ENCODE data around the gene GTF3C1.

Gene GTF3C1

DNA sequence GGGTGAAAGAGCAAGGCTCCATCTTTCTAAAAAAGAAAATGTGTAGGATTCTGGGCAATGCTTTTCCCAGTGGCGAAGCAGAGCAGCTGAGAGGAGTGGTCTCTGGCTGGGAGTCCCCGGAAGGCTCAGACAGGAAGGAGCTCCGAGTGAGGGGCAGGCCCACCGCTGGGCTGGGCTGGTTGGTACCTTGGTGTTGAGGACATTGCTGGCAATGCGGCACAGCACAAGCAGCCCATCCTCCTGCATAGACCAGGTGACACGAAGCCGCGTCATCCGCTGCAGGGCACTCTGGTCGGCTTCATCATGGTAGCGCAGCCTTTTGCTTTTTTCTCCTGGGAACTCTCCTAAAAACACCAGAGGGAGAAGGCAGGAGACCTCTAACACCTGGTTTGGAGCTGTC is 63.9 kb downstream of the GTF3C1 start:
- DNase-seq (ENCODE audit: low spot score): no peak

DNA sequence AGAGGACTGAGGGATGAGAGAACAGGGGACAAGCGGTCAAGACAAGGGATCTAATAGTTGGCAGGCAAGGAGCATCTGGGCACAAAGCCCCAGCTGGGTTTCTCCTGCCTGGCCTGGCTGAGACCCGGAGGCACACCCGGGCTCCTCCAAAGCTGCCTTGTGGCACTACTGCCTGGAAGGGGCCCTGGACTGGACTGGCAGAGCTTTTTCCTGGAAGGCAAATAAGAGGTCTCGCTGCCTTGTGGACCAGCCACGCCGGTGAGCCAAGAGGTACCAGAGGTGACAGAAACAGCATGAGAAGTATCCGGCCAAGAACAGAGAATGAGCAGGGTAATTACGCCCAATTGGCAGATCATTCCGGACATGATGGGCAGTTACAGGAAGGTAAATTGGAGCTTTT is 64.6 kb downstream of the GTF3C1 start:
- DNase-seq (ENCODE audit: low spot score): no peak

DNA sequence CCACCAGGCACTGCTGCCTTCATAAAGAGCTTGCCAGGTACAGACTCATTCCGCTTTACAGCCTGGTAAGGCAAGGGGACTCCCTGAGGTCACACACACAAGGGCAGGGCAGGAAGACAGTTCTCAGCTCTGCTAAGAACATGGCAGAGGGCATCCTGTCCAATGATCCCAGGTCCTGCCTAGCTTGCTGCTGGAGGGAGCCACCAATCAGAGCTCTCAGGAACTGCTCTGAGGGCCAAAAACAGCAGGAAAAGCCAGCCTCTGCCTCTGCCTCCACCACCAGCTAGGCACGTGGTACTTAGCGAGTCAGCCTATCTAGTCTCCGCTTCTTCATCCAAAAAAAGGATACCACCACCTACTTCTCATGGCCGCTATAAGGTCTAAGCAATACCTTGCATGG is 66.1 kb downstream of the GTF3C1 start:
- DNase-seq (ENCODE audit: low spot score): no peak

DNA sequence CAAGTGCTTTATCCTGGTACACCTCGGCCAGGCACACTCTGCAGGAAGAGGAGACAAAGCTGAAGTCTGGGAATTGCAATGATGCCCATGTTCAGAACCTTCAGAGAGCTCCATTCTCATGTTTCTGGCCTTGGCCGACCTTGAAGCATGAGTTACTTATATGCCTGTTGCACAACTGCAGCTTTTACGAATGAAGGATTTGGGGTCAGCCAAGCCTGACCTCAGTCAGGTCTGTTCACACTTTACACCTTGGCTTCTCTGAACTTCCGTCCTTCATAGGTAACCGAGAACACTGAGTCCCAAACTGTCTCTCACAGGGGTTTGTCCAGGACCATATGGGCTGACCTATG is 66.7 kb downstream of the GTF3C1 start:
- DNase-seq (ENCODE audit: low spot score): no peak

DNA sequence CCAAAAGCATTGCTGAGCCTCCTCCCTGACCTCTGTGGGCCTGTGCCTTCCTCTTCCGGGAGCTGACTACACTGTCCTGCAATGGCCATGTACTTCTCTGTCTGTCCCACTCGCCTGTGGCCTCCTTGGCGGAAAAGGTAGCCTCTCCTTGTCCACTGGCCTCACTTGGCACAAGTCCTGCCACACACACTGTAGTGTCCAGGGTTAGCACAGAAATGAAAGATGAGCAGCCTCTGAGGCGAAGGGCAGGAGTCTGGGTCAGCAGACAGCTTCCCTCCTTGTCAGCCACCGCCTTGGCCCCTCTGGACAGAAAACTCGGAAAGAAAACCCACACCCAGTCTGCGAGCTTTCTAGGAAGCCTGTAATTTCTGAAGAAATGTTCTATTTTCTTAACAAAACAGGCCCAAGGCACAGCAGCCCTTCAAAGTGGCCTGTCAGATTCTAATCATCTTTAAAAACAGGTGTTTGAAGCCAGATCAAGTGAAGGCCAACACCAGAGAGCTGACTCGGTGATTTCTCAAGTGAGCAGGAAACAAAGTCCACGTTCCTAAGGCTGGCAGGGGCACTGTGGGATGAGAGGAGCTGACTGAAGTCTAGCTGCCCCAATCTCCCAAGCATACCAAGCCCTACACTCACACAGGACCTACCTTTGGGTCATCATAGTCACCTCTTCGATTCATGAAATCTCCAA is 67.2 kb downstream of the GTF3C1 start:
- DNase-seq (ENCODE audit: low spot score): no peak

DNA sequence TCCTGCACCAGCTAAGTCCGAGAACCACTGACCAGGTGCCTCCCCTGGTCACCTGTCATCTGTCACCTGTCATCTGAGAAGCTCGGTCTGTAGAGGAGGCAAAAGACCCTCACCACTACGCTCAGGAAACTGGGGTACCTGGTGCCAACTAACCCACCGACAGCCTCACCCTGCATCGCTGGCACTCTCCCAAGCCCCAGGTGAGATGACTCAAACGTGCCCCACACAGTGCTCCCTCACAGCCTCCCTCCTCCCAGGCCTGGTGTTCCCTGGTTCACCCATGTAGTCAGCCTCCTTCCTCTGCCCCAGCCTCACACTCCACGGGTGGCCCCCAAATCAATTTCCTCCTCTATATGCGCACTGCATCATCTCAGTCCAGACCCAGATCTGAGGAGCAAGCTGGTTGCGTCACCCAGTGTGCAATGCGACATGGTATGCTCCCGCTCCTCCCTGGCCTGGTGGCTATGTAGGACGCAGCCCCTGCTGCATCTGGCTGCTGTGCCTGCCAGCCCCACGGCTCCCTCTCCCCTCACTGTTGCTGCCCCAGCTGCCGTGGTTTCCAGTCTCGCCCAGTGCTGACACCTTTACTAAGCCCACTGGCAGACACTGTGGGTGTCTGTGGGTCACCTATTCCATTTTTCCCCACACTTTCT is 68.3 kb downstream of the GTF3C1 start:
- DNase-seq (ENCODE audit: low spot score): no peak

DNA sequence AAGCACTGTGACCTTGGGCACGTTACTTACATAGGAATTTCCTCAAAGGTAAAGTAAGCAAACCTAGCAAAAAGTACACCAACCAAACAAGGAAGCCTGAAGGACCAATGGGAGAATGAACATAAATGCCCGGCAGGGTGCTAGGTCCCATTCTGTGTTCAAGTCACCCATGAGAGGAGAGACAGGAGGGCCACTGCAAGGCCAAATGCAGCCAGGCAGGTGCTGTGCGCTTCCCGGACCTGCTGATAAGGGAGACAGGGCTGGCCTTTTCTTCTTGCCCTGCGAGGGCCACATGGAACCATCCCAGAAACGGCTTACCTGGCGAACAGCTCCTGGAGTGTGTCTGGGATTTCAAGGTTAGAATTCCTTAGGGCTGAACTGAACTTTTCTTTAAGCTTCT is 69.0 kb downstream of the GTF3C1 start:
- no peak for DNase-seq (ENCODE audit: low spot score)

DNA sequence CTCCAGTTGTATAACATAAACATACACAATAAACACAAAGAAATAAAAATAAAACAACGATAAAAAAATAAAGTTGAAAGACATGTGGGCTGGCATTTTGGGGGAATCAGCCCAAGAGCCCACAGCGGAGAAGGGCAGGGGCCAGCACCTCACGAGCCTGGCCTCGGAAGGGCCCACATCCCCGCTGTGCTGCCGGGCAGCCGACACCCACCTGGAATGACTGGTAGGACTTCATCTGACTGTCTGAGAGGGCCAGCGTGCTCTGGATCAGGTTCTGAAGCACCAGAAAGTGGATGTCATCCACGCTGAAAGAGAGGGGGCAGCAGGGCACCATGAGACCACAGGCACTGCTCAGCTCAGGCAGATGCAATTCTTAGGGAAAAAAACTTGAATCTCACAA is 73.5 kb downstream of the GTF3C1 start:
- no peak for DNase-seq (ENCODE audit: low spot score)

DNA sequence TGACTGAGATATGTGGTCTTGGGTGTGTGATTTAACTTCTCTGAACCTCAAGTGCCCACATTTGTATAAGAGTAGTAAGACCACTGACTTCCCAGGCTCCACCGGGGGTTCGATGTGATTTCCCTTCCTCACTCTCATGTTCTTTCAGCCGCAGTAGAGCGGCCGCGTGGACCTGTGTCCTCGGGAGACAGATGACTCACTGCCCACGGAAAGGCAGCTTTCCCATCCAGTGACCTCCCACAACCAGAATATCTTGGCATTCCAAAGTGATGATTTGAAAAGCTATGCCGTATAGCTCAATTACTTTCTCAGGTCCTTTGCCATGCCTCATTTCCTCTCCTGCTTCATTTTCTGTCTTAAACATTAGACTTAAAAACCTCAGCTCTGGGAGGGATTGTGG is 74.2 kb downstream of the GTF3C1 start:
- DNase-seq (ENCODE audit: low spot score): peak; percentile 93

DNA sequence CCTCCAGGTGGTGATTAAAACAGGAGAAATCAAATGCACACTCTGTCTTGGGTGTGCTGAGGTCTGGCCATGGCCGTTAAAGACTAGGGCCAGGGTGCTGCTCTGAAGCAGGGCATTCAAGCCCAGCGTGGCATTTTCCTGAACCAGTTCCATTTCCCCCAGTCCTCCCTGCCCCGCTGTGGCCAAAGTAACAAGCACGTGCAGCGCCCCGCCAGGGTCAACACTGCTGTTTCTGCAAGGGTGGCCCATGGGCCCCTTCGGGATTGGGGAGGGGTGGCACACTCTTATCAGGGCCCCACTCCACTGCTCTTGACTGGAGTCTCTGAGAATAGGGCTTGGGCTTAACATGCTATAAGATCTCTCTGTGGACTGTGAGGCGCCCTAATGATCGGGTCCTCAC is 74.8 kb downstream of the GTF3C1 start:
- DNase-seq (ENCODE audit: low spot score): no peak

DNA sequence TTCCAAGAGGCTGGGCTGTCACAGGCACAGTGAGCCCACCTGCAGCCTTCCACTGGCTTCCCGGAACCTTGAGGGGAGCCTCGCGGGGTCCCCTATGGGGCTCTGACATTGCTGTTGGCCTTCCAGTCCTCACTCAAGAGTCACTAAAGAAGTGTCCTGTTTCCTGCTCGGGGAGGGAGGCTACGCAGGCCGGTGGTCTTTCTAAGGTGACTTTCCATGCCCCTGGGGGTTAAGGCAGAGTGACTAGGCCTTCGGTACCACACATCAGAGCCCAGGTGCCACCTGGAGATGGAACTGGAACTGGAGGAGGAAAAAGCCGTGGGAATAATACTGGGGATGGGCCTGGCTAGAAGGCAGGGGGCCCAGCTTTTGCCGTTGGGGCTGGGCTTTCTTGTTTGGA is 75.7 kb downstream of the GTF3C1 start:
- DNase-seq (ENCODE audit: low spot score): no peak

DNA sequence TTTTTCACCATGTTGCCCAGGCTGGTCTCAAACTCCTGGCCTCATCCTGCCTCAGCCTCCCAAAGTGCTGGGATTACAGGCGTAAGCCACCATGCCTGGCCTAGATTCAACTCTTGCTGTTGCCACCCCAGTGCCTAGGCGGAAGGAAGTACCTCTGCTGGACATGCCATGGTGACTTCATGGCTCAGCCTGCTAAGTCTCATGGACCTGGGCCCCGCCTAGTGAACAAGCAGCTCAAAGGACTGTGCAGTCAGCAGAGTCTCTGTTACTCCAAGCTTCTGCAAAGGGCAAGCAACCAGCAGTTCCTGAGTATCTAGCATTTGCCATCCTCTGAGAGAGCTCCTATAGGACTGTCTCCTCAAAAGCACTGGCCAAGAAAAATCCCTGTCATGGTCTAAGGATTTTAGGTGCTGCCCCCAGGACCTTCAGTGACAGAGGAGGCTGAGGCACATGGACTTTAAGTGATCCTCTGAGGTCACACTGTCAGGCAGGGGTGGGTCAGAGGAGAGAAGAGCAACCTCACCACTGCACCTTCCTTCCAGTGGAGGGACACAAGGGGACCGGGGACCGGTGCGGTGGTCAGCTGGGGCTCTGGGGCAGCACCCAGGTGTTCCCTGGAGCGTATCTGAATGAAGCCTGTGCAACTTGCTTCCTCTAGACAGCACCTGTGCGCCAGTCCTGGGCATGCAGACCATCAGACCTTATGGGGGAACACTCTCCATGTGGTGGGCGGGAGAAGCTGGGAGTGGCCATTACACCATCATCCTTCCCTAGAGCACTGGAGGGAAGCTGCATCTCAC is 76.4 kb downstream of the GTF3C1 start:
- DNase-seq (ENCODE audit: low spot score): no peak

DNA sequence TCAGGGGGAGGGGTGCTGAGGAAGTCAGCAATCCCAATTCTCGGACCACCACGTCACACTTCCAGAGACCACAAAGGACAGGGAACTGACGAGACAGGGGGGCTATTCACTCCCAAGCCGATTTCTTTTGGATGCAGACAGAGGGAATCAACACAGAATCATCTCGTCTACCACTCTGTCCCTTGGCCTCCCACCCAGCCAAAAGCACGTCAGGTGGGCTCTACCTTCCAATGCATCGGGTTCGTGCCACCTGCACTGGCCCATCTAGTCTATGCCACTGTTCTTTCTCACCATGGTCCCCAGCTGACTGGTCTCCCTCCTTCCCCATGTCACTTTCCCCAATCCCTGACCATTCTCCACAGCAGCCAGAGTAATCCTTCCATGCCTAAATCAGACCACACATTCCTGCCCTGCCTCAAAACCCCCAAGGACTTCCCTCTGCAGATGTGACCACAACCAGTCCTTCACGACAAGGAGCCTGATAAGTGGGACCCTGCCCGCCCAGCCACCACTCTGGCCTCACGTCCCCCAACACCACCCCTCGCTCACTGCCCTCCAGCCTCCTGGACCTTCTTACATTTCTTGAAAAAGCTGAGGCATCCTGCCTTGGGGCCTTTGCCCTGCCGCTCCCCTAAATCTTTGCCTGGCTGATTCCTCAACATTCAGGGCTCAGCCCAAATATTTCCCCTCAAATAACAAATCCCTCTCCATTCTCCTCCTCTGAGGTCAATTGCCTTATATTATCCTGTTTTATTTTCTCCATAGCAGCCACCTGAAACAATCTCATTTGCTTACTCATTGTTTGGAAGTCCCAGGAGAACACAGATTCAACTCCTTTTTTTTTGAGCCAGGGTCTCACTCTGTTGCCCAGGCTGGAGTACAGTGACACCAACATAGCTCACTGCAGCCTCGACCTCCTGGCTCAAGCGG is 77.4 kb downstream of the GTF3C1 start:
- DNase-seq (ENCODE audit: low spot score): peak; percentile 21

DNA sequence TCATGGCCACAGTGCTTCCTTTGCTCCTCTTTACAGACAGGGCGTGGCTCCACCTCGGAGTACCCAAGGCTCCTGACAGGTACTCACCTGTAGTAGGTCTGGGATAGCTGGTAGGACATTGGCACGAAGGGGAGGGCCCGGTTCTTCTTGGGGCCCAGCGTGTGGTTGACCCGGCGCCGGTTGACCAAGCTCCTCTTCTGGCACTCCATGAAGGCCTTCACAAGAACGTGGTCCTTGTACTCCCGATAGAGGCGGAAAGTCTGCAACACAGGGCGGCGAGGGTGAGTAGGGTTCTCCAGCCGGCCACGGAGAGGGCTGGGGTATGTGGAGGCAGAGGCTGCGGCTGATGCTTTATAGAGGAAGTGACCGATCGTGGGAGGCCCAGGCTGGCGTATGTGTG is 78.1 kb downstream of the GTF3C1 start:
- DNase-seq (ENCODE audit: low spot score): no peak

DNA sequence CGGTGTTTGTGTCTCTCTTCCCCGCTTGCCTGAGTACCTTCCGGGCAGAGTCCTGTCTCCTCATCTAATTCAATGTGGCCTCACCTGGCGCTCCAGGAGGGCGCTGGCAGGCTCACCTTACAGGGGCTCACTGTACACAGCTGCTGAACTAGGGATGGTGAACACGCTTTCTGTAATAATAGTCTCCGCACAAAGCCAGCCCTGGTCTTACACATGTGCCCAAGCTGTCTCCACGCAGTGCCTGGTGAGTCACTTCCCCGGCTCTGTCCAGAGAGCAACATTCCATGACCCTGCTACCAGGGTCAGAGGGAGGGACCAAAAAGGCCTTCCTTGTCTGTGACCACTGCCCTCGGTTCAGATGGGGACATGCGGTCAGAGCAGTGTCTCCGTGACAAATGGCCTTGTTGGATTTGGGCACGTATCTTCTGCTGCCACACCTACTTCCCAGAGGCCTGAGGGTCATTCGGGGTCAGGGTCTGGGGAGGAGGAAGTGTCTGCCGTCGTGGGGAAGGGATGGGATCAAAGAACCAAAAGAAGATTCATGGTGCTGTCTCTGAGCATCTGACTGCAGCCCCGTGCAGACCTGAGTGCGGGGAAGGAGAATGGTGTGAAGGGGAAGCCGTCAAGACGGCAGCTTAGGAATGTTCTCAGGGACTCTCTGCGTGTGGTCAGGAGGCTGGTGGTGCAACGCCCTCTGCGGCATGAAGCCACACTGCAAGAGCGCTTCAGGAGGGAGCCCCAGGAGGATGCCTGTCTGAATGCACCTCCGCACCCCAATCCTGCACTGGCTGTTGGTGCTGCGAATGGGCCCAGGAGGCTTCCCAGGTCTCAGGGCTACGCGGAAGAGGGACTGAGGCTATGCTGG is 78.9 kb downstream of the GTF3C1 start:
- DNase-seq (ENCODE audit: low spot score): peak; percentile 98

DNA sequence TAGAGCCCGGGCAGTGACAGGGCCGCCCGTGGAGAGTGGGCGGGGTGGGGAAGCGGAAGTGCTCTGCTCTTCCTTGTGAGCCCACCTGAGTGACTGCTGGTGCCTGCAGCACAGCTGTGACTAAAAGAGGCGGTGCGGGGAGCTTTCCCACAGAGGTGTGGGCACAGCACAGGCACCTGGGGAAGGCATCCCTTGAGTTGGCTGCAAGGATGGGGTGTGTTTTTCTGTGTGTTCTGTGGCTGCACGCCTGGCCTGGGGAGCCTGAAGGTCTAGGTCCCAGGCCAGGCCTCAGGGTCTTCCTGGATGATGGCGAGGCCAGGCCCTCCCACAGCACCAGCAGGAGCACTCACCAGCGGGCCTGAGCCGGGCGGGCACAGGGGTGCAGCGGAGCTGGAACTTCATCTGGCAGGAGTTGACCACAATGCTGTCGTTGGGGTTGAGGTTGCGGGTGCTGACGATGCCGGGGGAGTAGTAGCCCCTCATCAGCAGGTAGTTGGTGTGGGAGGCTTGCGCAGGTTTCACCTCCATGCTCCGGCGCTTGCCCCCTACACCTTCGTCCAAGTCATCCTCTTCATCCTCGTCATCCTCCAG is 80.7 kb downstream of the GTF3C1 start:
- DNase-seq (ENCODE audit: low spot score): no peak

DNA sequence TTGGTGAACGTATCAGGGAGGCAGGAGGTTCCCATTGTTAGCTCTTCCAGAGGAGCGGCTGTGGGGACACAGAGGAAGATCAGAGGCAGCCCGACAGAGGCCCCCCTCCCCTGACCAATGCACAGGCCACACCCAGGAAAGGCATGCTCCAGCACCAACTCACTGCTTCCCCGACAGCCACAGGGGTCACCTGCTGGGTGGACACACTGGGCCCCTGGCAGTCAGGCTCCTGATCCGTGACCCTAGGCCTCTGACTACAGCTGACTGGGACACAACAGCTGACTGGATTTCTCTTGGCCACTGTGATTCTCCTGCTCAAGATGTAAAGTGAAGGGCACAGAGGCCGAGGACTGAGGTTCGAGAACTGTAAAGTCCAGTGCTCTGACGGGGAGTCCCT is 84.2 kb downstream of the GTF3C1 start:
- DNase-seq (ENCODE audit: low spot score): no peak

DNA sequence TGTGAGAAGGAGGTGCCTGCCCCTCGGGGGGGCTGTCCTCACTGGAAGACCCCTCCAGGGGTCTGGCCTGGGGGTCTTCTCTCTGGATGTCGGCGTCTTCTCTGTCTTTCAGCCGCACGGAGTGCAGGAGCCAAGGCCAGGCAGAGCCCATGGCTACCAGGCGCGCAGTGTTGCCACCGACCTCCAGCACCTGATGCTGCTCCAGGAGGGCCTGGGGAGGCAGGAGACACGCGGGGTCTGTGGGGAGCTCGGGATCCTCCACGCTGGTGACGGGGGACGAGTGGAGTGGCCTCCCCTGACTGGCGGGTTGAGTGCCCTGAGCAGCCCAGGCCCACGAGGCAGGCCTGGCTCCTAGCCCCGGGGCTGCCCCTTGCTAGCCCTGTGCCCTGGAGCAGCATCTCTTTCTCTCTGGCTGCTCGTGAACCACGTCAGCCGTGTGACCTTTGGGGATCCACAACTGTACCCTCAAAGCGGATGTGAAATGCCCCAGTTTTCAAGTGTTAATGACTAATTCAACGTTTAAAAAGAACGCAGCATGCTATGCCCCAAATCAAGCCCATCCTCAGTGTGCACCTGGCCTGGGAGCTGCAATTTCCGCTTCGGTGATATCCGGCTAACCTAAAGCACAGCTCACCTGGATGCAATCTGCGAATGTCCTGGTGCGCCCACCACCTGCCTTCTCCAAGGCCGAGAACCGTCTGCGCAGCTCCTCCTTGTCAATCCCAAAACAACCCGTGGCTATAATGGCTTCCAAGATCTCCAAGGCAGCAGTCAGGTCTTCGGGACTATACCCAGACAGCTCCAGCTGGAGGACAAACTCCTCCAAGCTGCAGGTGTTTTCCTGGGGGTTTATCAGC is 84.9 kb downstream of the GTF3C1 start:
- no peak for DNase-seq (ENCODE audit: low spot score)

DNA sequence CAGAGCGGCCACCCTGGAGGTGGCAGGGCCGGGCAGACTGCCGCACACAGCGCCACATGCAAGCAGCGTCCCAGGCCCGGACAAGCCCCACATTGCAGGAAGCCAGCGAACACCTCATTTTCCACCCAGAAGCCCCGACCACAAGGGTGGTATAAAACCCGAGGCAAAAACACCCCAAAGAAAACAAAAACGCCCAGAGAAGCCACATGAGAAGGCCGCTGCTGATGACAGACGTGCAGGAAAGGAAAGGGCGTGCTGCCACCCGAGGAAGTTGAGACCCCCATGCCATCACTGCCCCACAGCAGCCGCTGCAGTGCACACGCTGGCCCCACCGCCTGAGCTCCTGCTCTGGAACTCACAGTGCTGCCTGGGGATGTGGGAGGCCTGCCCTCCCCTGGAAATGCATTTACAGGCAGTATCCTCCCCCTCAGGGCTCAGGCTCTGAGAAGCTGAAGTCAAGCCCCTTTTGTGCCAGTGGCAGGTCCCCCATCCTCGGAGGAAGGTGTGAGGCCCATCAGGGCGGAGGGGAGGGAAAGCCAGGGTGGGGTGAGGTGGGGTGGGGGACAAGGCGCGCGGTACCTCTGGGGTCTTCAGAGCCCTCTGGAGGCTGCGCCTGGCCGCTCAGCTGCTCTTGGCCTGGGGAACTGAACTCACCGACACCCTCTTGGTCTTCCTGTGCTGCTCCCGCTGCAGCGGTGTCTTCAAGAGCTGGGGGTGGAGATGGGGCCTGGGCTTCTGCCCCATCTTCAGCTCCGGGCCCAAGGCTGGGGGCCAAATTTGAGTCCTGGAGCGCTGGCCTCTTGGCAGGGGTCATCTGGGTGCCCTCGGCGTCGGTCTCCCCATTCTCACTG is 85.7 kb downstream of the GTF3C1 start:
- no peak for DNase-seq (ENCODE audit: low spot score)

Data from AG08395 (cell line).